ENCODE results near the gene GAB2.

GAB2 gene

GRCh38 chr11:78427615-78428265, 10.1 kb upstream of the GAB2 start:
- DNase-seq (ENCODE audit: low read depth in 2 of 2) = no peak

GRCh38 chr11:78426845-78427244, 9.2 kb upstream of the GAB2 start:
- no peak for DNase-seq (ENCODE audit: low read depth in 2 of 2)

GRCh38 chr11:78425399-78426070, 7.9 kb upstream of the GAB2 start:
- no peak for DNase-seq (ENCODE audit: low read depth in 2 of 2)

GRCh38 chr11:78424334-78425270, 7.0 kb upstream of the GAB2 start:
- DNase-seq (ENCODE audit: low read depth in 2 of 2) = no peak

GRCh38 chr11:78423241-78423640, 5.6 kb upstream of the GAB2 start:
- no peak for DNase-seq (ENCODE audit: low read depth in 2 of 2)

- DNase-seq (ENCODE audit: low read depth in 2 of 2) = peak; percentile 44 to 52
Observed at GRCh38 chr11:78420796-78421209, 3.2 kb upstream of the GAB2 start.

- DNase-seq (ENCODE audit: low read depth in 2 of 2) = peak; percentile 30 to 34
Observed at GRCh38 chr11:78420255-78420764, 2.7 kb upstream of the GAB2 start.

- DNase-seq (ENCODE audit: low read depth in 2 of 2) = no peak
Observed at GRCh38 chr11:78419327-78419726, 1.7 kb upstream of the GAB2 start.

GRCh38 chr11:78418584-78419211, 1.1 kb upstream of the GAB2 start:
- no peak for DNase-seq (ENCODE audit: low read depth in 2 of 2)

- peak; percentile 55 to 62 for DNase-seq (ENCODE audit: low read depth in 2 of 2)
Observed at GRCh38 chr11:78417888-78418583, 416 bp upstream of the GAB2 start.

GRCh38 chr11:78416285-78417174, 1.1 kb downstream of the GAB2 start:
- peak; percentile 66 to 67 for DNase-seq (ENCODE audit: low read depth in 2 of 2)

GRCh38 chr11:78415338-78415737, 2.3 kb downstream of the GAB2 start:
- DNase-seq (ENCODE audit: low read depth in 2 of 2) = no peak

- DNase-seq (ENCODE audit: low read depth in 2 of 2) = no peak
Observed at GRCh38 chr11:78414321-78415051, 3.1 kb downstream of the GAB2 start.

GRCh38 chr11:78408619-78409018, 9.0 kb downstream of the GAB2 start:
- no peak for DNase-seq (ENCODE audit: low read depth in 2 of 2)

- DNase-seq (ENCODE audit: low read depth in 2 of 2) = no peak
Observed at GRCh38 chr11:78406568-78407196, 10.9 kb downstream of the GAB2 start.

GRCh38 chr11:78405805-78406204, 11.8 kb downstream of the GAB2 start:
- DNase-seq (ENCODE audit: low read depth in 2 of 2) = no peak

- DNase-seq (ENCODE audit: low read depth in 2 of 2) = no peak
Observed at GRCh38 chr11:78403781-78404180, 13.8 kb downstream of the GAB2 start.

GRCh38 chr11:78402847-78403246, 14.8 kb downstream of the GAB2 start:
- DNase-seq (ENCODE audit: low read depth in 2 of 2) = no peak

GRCh38 chr11:78400702-78401101, 16.9 kb downstream of the GAB2 start:
- no peak for DNase-seq (ENCODE audit: low read depth in 2 of 2)

Data from stimulated activated CD4-positive, alpha-beta T cell treated with anti-CD3 and anti-CD28 coated beads, Interleukin-4, amount 100 ng/mL, for 48 hours (primary cell).